ENCODE results near the gene EIF5.

- TF ChIP-seq, protein P1, sequence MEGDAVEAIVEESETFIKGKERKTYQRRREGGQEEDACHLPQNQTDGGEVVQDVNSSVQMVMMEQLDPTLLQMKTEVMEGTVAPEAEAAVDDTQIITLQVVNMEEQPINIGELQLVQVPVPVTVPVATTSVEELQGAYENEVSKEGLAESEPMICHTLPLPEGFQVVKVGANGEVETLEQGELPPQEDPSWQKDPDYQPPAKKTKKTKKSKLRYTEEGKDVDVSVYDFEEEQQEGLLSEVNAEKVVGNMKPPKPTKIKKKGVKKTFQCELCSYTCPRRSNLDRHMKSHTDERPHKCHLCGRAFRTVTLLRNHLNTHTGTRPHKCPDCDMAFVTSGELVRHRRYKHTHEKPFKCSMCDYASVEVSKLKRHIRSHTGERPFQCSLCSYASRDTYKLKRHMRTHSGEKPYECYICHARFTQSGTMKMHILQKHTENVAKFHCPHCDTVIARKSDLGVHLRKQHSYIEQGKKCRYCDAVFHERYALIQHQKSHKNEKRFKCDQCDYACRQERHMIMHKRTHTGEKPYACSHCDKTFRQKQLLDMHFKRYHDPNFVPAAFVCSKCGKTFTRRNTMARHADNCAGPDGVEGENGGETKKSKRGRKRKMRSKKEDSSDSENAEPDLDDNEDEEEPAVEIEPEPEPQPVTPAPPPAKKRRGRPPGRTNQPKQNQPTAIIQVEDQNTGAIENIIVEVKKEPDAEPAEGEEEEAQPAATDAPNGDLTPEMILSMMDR (IDR thresholded peaks at IDR 0.05) = no peak
- TF ChIP-seq POLR2A (IDR thresholded peaks at IDR 0.05) = no peak
Observed at GRCh38 chr14:103339561-103339960, 5.5 kb downstream of the EIF5 start.

Data from heart left ventricle (tissue), 13 donors.